HG03103 (cell line): ENCODE data around the gene LMTK3.
A peak's percentile ranks its signal among the peaks of the same experiment; 100 is the strongest.

Source experiments
- ATAC-seq: cut with Tn5 transposase; IDR thresholded peaks from one replicate; pipeline ENCODE4 v1.9.1; 2021; ENCODE audit warnings: low read depth; ENCODE audit not compliant: unreplicated experiment

LMTK3 gene

DNA sequence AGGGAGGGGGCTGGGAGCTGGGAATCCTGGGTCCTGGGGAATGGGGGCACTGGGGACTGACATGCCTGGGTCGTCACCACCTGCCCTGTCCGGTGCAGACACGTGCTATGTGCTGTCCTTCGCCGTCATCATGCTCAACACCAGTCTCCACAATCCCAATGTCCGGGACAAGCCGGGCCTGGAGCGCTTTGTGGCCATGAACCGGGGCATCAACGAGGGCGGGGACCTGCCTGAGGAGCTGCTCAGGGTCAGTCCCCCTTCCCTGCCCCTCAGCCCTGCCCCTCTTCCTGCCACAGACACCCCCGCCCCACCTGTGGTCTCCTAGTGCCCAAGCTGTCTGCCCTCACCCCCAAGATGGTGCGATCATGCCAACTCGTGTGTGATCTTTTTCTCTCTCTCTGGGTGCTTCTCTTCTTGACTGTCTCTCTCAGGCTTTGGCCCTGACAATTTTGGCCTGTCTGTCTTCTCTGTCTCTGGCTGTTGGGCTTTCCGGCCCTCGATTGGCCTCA is 37.5 kb downstream of the LMTK3 start:
- ATAC-seq: no peak

DNA sequence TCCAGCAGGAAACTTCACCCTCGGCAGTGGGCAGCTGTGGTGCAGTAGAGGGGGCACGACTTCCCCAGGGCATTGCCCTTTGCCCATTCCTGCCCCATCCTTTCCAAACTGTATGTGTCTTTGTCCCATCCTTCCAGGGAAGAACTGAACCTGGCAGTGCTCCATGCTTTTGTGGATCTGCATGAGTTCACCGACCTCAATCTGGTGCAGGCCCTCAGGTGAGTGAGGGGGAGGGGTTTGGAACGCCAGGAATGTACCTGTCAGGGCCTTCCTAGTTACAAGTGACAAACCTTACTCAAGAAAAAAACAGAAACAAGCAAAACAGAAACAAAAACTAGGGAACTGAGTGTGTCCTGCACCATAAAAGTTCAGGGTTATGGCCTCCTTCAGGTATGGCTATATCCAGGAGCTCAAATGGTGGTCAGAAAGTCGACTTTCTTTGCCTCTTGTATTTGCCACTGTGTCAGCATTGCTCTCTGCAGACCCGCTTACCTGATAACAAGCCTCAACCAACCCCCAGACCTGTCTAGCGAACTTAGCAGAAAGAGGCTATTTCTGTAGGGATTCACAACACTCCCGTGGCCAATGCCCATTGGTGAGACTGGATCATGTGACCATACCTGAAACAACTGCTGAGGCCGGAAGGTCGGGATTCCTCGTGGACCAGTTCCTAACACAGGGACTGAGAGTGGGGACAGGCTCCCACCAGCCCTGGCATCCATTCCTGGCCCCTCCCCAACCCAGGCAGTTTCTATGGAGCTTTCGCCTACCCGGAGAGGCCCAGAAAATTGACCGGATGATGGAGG is 38.3 kb downstream of the LMTK3 start:
- no peak for ATAC-seq

DNA sequence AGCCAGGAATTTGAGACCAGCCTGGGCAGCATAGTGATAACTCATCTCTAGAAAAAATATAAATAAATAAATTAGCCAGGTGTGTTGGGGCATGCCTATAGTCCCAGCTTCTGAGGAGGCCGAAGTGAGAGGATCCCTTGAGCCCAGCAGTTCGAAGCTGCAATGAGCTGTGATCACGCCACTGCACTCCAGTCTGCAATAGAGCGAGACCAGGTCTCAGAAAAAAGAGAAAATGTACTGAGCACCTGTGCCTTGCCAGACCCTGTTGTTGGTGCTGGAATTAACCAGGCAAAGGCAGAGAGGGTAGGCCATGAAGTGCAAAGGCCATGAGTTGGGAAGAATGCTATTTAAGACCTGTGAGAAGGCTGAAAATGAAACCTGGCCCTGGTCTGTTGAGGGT is 39.8 kb downstream of the LMTK3 start:
- ATAC-seq: no peak

DNA sequence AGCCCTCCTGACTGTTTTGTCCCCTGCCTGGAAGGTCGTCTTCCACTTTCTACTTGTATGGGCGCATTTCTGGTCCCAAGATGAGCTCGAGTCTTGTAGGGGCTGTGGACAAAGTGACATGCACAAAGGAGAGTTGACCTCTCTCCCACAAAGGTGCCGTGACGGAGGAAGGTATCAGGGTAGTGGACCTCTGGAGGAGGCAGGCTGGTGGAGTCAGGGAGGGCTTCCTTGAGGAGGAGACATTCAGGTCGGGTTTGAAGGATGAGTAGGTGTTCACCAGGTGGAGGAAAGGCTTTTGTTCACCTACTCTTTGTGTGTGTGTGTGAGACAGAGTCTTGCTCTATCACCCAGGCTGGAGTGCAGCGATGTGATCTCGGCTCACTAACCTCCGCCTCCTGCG is 40.8 kb downstream of the LMTK3 start:
- no peak for ATAC-seq

DNA sequence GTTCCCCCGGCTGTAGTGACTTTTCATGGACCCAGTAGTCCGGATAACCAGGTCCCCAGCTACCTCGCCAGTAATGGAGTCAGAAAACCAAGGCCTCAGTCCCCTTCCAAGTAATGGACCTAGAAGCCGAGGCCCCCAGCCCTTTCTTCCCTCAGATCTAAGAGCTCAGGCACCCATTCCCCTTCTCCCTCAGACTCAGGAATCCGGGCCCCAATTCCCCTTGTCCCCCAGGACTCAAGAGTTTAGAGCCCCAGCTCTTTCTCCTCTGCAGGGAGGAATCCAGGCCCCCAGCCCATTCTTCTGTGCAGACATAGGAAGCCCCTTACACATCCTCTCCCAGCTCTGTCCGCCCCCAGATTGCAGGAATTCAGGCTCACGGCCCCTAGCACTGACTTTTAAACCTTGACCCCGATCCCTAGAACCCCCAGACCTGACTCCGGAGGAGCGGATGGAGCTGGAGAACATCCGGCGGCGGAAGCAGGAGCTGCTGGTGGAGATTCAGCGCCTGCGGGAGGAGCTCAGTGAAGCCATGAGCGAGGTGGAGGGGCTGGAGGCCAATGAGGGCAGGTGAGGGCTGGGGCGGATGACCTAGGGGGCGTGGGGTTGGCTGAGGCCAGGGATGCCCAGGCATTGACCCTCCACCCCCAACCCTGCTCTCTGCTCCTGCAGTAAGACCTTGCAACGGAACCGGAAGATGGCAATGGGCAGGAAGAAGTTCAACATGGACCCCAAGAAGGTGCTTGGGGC is 41.5 kb downstream of the LMTK3 start:
- no peak for ATAC-seq

DNA sequence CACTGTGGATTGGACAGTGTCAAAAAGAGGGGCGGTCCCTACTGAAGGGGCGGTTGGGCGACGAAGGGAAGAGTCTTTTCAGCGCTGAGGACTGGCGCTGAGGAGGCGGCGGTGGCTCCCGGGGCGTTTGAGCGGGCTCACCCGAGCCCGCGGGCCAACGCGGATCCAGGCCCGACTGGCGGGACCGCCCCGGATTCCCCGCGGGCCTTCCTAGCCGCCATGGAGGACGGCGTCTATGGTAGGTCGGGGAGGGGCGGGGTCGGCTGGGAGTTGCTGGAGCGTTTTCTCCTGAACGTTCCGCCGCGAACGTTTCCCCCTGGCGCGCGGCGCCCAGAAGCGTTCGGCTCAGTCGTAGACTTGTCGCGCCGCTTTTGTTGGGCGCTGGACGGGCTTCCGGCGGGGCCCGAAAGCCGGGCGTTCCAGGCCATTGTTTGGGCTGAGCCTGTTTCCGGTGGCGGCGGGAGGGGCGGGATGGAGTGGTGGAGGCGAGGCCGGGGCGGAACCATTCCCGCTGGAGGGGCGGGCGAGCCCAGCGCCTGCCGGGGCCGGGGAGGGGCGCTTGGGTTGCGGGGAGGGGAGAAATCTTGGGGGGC is 42.2 kb downstream of the LMTK3 start, which contains the start of gene CYTH2:
CYTH2 (plus strand) TSS at position 81 of the 593 bp plus-strand sequence; CDS start at position 220, 139 bp downstream.
- peak; percentile 9 for ATAC-seq

DNA sequence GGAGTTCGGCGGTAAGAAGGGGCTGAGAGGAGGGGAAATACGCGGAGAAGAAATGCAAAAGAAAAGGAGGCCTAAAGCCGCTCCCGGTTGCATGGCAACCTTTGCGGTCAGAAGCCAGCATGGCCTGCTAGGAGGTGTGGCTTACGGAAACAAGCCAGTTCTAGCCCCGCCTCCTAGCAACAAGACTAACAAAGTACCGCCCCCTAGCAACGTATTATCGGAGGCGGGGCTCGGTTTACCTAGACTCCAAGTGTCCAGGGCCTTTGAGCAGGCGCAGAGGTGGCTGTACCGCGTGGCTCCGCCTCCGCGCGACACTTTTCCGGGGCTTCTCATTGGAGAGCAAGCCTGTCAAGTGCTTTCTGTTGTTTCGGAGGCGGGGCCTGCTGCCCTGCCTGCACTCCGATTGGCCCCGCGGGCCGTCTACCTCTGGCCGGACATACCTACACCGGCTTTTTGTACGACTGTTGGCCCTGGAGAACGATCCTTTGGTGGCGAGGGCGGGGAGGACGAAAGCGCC is 42.8 kb downstream of the LMTK3 start:
- peak; percentile 89 for ATAC-seq

DNA sequence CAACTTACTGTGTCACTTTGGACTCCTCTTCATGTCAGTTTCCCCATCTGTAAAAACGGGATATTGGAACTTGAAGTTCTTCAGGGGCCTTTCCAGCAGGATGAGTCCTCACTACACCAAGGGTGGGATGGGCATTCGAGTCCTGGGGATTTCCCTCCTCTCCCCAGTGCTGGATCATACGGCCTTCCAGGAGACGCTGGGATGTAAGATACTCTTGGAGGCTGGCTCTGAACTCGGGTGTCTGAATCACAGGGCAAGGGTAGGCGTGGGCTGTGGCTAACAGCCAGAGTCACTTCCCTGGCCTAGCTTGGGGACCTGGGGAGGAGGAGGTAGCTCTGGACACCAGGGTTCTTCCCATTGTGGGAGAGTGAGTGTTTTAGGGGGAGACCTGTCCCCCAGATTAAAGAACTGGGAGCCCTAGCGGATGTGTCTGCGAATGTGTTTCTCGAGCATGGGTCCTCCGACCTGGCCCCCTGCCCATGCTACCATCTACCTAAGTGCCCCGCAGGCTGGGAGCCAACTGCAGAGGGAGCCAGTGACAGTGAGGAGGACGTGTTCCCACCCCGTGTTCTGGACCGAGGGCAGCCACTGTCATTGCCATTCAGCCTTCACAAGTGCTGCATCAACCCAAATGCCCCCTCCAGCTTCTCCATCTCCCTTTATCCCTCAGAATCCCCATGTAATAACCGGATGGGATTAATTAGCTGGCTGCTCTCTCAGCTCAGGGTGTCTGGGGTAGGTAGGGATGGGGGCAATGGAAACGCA is 44.9 kb downstream of the LMTK3 start:
- no peak for ATAC-seq

DNA sequence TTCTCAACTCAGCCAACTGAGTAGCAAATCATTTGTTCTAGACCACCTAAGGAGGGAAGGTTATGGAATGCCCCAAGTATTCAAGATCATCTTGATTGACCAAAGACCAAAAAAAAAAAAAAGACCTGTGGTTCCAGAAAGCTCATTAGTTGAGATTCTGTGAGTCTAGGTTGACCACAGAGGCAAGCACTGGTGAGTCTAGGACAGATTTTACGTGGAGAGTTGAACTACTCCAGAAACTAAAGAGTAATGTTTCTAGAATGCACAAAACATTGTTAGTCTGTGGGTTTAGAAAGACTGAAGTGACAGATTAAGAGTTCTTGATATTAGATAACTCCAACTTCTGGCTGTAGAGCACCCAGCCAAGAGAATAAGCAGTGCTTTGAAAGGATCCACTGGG is 46.4 kb downstream of the LMTK3 start:
- no peak for ATAC-seq

DNA sequence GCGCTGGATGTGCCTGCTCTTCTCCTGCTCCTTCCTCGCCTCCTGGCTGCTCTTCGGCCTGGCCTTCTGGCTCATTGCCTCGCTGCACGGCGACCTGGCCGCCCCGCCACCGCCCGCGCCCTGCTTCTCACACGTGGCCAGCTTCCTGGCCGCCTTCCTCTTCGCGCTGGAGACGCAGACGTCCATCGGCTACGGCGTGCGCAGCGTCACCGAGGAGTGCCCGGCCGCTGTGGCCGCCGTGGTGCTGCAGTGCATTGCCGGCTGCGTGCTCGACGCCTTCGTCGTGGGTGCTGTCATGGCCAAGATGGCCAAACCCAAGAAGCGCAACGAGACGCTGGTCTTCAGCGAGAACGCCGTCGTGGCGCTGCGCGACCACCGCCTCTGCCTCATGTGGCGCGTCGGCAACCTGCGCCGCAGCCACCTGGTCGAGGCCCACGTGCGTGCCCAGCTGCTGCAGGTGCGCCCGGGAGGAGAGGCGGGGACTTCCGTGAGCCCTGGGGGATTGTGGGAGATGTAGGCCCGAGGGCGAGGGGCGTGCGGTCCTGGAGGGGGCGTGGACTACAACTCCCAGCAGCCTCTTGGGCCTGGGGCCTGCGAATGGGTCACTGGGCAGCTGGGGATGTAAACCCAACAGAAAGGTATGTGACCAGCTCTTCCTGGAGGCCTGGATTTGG is 49.5 kb downstream of the LMTK3 start:
- ATAC-seq: no peak

DNA sequence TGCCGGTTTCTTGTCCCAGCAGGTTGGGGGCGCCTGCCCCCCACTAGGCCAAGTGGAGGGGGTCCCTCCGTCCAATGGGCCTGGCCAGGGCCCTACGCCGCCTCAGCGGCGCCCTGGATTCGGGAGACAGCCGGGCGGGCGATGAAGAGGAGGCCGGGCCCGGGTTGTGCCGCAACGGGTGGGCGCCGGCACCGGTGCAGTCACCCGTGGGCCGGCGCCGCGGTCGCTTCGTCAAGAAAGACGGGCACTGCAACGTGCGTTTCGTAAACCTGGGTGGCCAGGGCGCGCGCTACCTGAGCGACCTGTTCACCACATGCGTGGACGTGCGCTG is 50.0 kb downstream of the LMTK3 start:
- ATAC-seq: no peak

DNA sequence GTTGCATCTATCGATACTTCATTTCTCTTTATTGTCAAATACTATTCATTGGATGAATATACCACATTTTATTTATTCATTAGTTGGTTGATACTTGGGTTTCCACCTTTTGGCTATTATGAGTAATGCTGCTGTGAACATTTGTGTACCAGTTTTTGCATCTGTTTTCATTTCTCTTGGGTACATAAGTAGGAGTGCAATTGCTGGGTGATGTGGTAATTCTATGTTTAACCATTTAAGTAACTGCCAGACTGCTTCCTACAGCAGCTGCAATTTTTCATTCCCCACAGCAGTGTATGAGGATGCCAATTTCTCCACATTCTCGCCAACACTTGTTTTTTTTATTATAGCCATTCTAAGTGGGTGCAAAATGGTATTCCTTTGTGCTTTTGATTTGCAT is 53.6 kb downstream of the LMTK3 start:
- ATAC-seq: no peak

DNA sequence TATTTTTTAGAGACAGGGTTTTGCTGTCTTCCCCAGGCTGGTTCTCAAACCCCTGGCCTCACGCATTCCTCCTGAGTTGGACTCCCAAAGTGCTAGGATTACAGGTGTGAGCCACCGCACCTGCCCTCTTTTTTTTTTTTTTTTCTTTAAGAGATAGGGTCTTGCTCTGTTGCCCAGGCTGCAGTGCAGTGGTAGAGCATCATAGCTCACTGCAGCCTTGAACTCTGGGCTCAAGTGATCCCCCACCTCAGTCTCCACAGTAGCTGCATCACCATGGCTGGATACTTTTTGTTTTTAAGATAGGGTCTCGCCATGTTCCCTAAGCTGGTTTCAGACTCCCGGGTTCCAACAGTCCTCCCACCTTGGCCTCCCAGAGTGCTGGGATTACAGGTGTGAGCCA is 54.8 kb downstream of the LMTK3 start:
- no peak for ATAC-seq

DNA sequence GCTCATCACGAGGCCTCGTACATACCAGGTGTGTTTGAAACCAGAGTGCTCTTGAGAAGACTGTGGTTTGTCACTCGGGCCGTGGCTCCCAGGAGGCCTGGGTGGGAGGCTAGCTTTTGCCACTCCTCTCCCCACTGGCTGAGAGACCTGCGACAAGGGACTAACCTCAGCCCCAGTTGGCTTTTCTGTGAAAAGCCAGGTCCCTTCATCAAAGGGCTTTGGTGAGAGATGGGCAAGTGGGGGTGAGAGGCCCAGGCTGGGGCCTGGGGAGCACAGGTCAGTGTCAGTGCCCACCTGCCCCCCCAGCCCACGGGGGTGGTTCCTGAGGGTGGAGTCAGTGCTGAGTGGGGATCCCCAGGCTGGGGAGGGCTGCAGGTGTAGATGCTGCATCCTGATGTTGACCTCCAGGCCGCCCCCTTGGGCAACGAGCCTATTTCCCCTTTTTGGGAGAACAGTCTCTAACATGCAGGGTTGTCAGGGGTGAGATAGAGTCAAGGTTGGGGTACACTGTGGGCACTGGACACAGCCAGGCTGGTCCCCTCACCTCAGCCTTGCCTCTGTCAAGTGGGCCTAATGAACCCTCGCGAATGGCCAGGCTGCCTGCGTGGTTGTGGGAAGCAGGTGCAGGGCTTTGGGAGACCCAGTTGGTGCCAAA is 55.6 kb downstream of the LMTK3 start:
- no peak for ATAC-seq

DNA sequence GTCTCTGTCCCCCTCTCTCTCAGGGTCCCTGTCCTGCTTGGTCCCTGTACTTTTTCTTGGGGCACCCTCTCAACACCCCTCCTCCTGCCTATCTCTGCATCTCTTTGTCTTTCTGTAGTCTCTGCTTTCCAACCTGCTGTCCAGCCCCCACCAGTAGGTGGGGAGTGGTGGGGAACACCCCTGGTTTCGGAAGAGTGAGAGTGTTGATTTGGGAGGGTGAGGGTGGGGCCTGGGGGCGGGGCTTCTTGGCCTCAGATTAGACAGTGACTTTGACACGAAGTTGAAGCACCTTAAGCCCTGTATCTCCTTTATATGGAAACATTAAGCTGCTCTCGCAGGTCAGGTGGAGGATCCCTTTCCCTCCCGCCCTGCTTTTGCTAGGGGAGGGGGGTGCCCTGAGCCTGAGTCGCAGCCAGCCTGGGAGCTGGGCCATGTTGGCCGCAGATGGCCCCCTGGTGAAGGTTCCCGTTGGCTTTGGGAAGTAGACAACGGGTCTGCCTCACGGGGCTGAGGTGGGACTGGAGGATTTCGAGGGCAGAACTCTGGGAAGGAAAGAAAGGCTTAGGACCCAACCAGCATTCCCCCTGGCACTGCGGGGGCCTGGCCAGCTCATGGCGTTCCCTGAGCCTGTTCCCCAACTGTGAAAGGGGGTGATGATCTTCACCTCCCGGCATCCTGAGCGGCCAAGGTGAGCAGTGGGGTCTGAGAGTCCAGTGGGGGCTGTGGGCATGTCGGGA is 56.3 kb downstream of the LMTK3 start, which contains the start of gene KCNJ14:
KCNJ14 (plus strand) TSS at position 404 of the 737 bp plus-strand sequence. CDS start 6,151 bp downstream, outside the sequence.
- no peak for ATAC-seq

DNA sequence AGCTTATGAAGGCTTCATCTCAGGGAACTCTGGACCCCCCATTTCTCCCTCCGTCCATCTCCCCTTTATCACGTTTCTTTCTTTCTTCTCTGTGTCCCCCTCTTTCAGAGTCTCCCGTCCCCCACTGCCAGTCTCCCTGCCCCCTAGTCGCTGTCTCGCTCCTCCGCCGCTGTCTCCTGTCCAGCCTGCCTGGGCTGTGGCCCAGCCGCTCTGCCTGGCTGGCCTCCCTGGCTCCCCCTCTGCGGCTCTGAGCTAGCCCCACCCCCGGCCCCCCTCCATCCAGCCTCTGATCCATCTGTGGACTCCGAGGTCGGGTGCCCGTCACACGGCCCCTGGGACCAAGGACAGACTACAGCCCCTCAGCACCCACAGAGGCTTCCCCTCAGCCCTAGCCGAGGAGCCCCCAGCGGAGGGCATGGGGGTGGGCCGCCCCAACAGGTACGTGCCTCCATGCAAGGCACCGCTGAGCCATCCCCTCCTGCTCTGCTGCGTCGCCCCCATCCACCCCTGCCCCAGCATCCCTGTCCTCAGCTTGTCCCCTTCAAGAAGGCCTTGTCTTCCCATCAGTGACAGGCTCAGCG is 57.4 kb downstream of the LMTK3 start:
- no peak for ATAC-seq

DNA sequence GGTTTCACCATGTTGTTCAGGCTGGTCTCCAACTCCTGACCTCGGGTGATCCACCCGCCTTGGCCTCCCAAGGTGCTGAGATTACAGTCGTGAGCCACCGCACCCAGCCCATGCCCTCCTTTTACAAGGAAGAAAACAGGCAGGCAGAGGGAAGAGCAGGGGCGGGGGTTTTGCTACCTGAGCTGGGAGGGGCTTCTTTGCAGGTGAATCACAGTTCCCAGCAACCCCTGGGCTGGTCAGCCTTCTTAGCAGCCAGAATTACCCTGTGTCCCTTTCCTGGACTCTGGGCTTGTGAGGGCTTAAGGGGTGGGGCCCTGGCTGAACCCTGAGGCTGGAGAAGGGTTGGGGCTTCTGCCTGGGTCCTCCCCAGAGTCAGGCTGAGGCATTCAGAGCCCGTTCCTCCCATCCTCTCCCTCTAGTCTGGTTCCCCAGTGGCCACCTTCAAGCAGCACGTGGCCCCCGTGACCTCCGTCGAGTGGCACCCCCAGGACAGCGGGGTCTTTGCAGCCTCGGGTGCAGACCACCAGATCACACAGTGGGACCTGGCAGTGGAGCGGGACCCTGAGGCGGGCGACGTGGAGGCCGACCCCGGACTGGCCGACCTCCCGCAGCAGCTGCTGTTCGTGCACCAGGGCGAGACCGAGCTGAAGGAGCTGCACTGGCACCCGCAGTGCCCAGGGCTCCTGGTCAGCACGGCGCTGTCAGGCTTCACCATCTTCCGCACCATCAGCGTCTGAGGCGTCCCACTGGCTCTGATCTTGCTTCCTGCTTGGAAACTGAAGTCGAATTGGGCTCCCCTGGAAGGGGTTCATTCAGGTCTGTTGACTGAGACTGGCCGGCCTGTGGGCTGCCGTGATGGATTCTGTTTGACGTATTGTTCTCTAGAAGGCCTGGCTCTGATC is 59.1 kb downstream of the LMTK3 start:
- no peak for ATAC-seq
